Tibial nerve (tissue), 4 donors: Measurements from ENCODE around the gene UBE3A. TPM values are rescaled to one million over a fixed set of nuclear protein-coding genes. Genes with fewer than 3 reads are reported as not detected.

Source experiments
- DNase-seq, 2 donors: peaks; one replicate each; pipeline ENCODE4 v3.0.0-alpha.2; 2019; ENCODE audit warnings: low spot score in 2 of 2
- H3K27ac ChIP-seq, 4 donors: fragments of 200-600 bp; sonication (generic) in 3 of 4; one replicate each; pipeline ENCODE4 v1.5.1; 2017 to 2019; ENCODE audit warnings: mild to moderate bottlenecking in 1 of 4
- H3K27me3 ChIP-seq, 2 donors: fragments of 200-600 bp; sonication (generic) in 1 of 2; one replicate each; pipeline versions ENCODE4 v1.5.1 to v1.6.0; 2017 to 2019
- H3K36me3 ChIP-seq, 3 donors: fragments of 200-600 bp; sonication (generic); one replicate each; pipeline ENCODE4 v1.5.1; 2018 to 2019
- H3K4me1 ChIP-seq, 4 donors: fragments of 200-600 bp; sonication (generic) in 3 of 4; one replicate each; pipeline ENCODE4 v1.5.1; 2017 to 2019
- H3K4me3 ChIP-seq, 4 donors: fragments of 200-600 bp; sonication (generic) in 3 of 4; one replicate each; pipeline ENCODE4 v1.5.1; 2017 to 2019; ENCODE audit warnings: mild to moderate bottlenecking in 1 of 4, moderate library complexity in 1 of 4
- H3K9me3 ChIP-seq, 4 donors: fragments of 200-600 bp; sonication (generic) in 3 of 4; one replicate each; pipeline ENCODE4 v1.5.1; 2017 to 2019
- EP300 ChIP-seq, 2 donors: sonication (generic); formaldehyde crosslinking; IDR thresholded peaks; one replicate each; pipeline ENCODE4 v1.6.1; 2017; ENCODE audit warnings: antibody characterized with exemption in 2 of 2, mild to moderate bottlenecking in 1 of 2
- POLR2A ChIP-seq, 2 donors: fragments of 450-650 bp; IDR thresholded peaks; one replicate each; pipeline ENCODE4 v1.6.1; 2017; ENCODE audit warnings: antibody characterized with exemption in 2 of 2, mild to moderate bottlenecking in 2 of 2, moderate library complexity in 2 of 2
- WGBS, 2 donors: methylation state at CpG; one replicate each; pipeline ENCODE4 v1.1.5; 2018; 5-methylcytosine and 5-hydroxymethylcytosine counted together
- total RNA-seq, 4 donors: library from RNA; depleted of rRNA; stranded (reverse); fragments of >200 nt; gene quantifications; one replicate each; pipeline ENCODE4 v1.1.0, GENCODE V29; 2016
- TF ChIP-seq, protein P1 (sequence below), 5 experiments: fragments of 200-600 bp in 3 of 5; fragments of 450-650 bp in 2 of 5; sonication (generic) in 3 of 5; IDR thresholded peaks; one replicate each; pipeline ENCODE4 v1.5.1; 2016 to 2019; ENCODE audit warnings: antibody characterized with exemption in 5 of 5, mild to moderate bottlenecking in 3 of 5, moderate library complexity in 2 of 5

Gene UBE3A
- total RNA-seq, 4 donors from 2014 or later: 63.0 to 83.0 (median 77.1) TPM

DNA sequence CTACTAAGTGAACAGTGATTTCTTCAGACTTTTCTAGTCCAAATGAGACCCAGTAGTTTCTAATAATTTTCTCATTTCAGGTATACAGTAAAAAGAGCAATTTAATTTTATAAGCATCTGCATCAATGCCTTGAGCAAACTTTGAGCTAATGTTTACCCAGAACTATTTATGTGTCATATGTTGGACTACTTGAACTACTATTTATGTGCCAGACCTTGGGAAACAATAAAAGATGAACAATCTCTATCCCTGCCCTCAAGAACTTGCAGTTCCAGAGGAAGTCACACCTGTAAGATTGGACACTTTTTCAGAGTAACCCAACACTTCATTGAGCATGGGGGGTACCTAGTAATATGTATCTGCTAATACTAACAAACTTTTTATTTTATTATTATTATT, 2.3 kb upstream of the UBE3A start:
- H3K4me3 ChIP-seq: no peak overlapping the region
- no peaks in the 10 kb centered on the region for H3K27me3 ChIP-seq
- no peaks in the 10 kb centered on the region for H3K9me3 ChIP-seq
- peaks cover 0 to 24% (median 15%) of the 10 kb centered on the region in 4 donors for H3K4me1 ChIP-seq
- no peaks in the 10 kb centered on the region for H3K36me3 ChIP-seq
- no peak for DNase-seq
- TF ChIP-seq EP300 (IDR thresholded peaks at IDR 0.05) (no peak), POLR2A (IDR thresholded peaks at IDR 0.05) (no peak)
- TF ChIP-seq, protein P1, sequence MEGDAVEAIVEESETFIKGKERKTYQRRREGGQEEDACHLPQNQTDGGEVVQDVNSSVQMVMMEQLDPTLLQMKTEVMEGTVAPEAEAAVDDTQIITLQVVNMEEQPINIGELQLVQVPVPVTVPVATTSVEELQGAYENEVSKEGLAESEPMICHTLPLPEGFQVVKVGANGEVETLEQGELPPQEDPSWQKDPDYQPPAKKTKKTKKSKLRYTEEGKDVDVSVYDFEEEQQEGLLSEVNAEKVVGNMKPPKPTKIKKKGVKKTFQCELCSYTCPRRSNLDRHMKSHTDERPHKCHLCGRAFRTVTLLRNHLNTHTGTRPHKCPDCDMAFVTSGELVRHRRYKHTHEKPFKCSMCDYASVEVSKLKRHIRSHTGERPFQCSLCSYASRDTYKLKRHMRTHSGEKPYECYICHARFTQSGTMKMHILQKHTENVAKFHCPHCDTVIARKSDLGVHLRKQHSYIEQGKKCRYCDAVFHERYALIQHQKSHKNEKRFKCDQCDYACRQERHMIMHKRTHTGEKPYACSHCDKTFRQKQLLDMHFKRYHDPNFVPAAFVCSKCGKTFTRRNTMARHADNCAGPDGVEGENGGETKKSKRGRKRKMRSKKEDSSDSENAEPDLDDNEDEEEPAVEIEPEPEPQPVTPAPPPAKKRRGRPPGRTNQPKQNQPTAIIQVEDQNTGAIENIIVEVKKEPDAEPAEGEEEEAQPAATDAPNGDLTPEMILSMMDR (IDR thresholded peaks at IDR 0.05): no peak
- H3K27ac ChIP-seq: no peak overlapping the region

DNA sequence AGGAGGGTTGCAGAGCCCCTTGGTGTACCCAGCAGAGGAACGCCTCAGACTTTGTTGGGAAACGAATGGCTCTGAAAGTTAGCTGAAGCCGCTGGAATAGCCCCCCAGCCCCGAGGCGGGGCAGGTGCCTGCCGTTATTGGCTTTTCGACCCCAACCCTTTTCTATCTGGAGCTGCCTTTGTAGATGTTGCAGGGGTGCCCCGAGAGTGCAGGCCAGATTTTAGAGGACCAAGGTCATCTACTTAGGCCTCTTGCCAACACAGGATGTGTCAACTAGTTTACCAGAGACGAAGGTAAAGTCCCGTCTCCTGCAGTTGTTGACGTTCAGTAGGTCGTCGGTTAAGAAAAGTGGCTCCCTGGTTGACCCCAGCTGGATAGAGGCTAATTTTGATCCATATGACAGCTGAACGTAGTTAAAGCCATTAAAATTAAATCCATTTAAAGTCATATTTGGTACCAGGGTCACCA, 579 bp upstream of the UBE3A start:
- no peaks in the 10 kb centered on the region for H3K9me3 ChIP-seq
- no peaks in the 10 kb centered on the region for H3K36me3 ChIP-seq
- WGBS, 2 donors: 4 to 6% methylated on average over 14 of the region's 14 CpGs
- H3K4me1 ChIP-seq: peaks cover 0 to 41% (median 21%) of the 10 kb centered on the region in 4 donors
- H3K4me3 ChIP-seq: peak overlapping the region; percentile 71 to 99 (median 79)
- H3K27ac ChIP-seq: peak overlapping the region; percentile 82 to 100 (median 96)
- DNase-seq: no peak
- TF ChIP-seq POLR2A (IDR thresholded peaks at IDR 0.05) (no peak), EP300 (IDR thresholded peaks at IDR 0.05) (no peak)
- TF ChIP-seq, protein P1 (IDR thresholded peaks at IDR 0.05): peak in 2 of 5 experiments; percentile 8 to 15
- no peaks in the 10 kb centered on the region for H3K27me3 ChIP-seq

DNA sequence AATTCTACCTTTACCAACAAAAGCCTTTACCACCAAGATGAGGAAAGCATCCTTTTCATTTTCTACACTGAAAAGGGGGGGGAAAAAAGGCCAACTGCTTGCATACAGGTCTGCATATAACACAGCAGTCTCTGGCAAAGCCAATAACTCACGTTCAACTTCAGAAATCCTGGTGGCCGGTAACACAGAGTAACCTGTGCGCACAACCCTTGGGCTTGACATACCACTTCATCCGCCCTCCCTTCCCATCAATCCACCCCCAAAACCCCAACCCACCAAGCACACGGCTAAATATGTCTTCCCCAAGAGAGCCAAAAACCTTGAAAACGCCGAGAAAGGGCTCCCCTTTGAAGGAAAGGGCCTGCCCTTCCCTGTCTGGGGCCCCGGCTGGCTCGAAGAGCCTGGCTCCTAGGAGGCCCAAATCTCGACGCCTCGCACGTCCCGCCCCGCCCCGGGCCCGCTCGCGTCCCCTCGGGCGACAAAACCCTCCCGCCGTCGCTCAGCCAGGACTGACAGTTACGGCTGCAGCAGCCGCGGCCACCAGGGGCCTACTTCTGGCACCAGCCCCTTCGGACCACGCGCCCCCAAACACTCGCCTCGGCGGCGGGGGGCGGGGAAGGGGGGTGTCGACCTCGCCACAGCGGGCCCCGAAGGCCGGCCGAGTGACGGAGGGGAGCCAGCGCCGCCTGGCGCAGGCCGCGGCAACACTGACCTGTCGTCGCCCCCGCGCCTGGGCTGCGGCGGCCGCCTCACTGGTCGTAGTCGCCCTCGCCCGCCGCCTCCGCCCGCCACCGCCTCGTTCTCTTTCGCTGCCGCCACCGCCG, 835 bp downstream of the UBE3A start:
- no peaks in the 10 kb centered on the region for H3K36me3 ChIP-seq
- 1 to 2% methylated on average over 25 to 32 of the region's 67 CpGs for WGBS, 2 donors
- peak; percentile 7 to 13 for DNase-seq
- H3K9me3 ChIP-seq: no peaks in the 10 kb centered on the region
- peak overlapping the region; percentile 82 to 100 (median 96) for H3K27ac ChIP-seq
- H3K27me3 ChIP-seq: no peaks in the 10 kb centered on the region
- H3K4me3 ChIP-seq: peak overlapping the region; percentile 71 to 99 (median 88)
- TF ChIP-seq POLR2A (IDR thresholded peaks at IDR 0.05): no peak
- TF ChIP-seq, protein P1 (IDR thresholded peaks at IDR 0.05): peak; percentile 27 to 53 (median 42)
- peaks cover 0 to 55% (median 21%) of the 10 kb centered on the region in 4 donors for H3K4me1 ChIP-seq

DNA sequence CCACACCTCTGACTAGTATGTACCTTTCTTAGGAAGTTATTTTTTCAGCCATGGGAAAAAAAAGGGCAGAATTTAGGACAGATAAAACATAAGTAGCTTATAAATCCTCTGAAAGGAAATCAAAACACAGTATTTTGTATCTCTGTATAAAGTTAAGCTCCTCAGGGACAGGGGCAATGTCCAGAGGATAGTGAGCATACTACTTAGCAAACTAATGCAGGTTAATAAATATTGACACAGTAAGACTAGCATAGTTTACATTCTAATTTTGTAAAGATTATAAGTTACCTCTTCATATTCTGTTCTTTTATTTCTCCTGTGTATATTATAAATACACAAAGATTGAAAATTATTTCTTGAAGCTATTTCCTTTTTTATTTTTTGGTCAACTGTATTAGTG, 2.1 kb downstream of the UBE3A start:
- Histone ChIP-seq H3K4me1 (peaks cover 0 to 68% (median 24%) of the 10 kb centered on the region in 4 donors), H3K27ac (no peak overlapping the region), H3K9me3 (no peaks in the 10 kb centered on the region), H3K27me3 (no peaks in the 10 kb centered on the region), H3K4me3 (peak overlapping the region in 1 of 4 donors; percentile 76), H3K36me3 (no peaks in the 10 kb centered on the region)
- TF ChIP-seq, protein P1 (IDR thresholded peaks at IDR 0.05): no peak
- TF ChIP-seq POLR2A (IDR thresholded peaks at IDR 0.05) (no peak), EP300 (IDR thresholded peaks at IDR 0.05) (no peak)
- DNase-seq: no peak

DNA sequence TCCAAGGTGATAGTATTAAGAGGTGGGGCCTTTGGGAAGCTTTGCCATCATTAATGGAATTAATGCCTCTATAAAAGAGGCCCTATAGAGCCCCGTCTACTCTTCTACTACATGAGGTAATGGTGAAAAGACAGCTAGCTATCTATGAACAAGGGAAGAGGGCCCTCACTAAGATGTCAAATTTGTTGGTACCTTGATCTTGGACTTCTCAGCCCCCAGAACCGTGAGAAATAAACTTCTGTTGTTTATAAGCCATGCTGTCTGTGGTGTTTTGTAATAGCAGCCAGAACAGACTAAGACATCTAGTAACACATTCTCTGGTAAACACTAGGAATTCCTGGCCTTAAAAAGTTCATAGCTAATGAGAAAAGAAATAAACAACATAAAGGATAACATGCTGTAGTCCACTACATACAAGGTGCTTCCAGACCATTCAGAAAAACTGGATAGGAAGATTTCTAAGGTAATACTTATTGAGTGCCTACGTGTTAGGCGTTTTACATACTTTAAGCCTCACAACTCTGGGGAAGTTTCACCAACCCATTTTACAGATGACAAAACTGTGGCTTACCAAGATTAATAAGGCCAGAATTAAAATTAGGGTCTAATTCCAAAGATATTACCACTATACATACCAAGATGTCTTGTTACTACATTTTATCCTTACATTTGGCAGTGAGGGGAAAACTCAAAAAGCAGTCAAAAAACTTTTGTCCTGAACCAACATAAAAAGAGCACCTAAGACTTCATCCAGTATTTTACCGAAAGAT, 3.2 kb downstream of the UBE3A start:
- H3K27me3 ChIP-seq: no peaks in the 10 kb centered on the region
- peaks cover 0 to 78% (median 25%) of the 10 kb centered on the region in 4 donors for H3K4me1 ChIP-seq
- H3K36me3 ChIP-seq: no peaks in the 10 kb centered on the region
- WGBS, 2 donors: 90% methylated on average over 5 of the region's 5 CpGs
- H3K4me3 ChIP-seq: no peak overlapping the region
- DNase-seq: no peak
- H3K27ac ChIP-seq: no peak overlapping the region
- no peaks in the 10 kb centered on the region for H3K9me3 ChIP-seq
- TF ChIP-seq, protein P1 (IDR thresholded peaks at IDR 0.05): no peak
- TF ChIP-seq POLR2A (IDR thresholded peaks at IDR 0.05) (no peak), EP300 (IDR thresholded peaks at IDR 0.05) (no peak)
